NCI-H128 (cell line): ENCODE measurements around the gene AVEN.

Experiments
- DNase-seq: peaks from one replicate; lab custom pipeline; 2025; ENCODE audit not compliant: unreplicated experiment; lab: John Stamatoyannopoulos, UW

AVEN gene

DNA sequence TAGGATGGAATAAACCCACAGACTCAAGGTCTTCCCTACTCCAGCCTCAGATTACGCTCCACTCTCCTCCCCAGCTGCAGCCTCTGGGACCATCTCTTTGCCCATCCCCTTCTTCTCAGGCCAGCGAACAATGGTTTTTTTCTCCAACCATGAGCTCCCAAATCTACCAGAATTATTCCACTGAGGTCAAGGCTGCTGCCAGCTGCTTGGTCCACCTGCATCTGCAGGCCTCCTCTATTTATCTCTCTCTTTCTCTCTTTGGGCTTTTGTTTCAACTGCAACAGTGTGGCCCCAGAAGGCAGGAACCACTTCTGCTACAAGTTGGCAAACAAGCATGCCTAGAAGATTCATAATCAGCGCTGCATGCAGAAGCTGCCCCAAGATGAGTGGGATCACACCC lies 51.6 kb downstream of the AVEN start:
- DNase-seq = no peak

DNA sequence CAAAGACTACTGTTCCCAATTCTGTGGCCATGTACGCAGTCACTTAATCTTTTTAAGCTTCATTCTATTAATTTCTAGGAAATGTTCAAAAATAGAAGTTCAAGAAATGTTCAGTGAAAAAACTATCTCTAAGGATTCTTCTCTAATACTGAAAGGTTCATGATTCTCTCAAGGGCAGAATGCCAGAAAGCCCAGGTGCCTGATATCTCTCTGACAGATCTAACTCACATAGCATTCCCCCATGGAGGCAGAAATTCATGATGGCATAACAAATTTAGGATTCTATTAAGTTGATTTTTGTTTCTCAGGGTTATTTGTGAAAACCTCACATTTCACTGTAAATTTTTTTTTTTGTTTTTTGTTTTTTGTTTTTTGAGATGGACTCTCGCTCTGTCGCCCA lies 53.3 kb downstream of the AVEN start:
- DNase-seq = no peak

GRCh38 chr15:33985287-33985686 lies 53.7 kb downstream of the AVEN start:
- no peak for DNase-seq

GRCh38 chr15:33982516-33982915 lies 56.5 kb downstream of the AVEN start:
- DNase-seq = no peak

DNA sequence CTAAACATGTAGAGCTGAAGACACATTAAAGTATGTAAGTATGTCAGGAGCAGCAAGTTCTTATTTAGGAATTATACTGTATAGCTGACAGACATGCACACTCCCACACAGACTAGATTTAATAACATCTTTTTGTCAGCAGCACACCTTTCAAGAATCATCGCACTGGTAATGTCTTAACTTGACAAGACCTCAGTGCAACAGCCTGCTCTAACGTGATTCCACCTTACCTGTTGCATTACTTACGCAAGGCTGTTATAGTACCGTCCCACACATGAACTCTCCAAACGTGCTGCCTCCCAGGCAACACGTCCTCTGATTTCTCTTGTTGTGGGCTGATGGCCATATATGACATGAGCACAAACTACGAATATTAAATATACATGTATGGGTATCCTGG lies 58.8 kb downstream of the AVEN start:
- no peak for DNase-seq

GRCh38 chr15:33975022-33975565 lies 63.9 kb downstream of the AVEN start:
- DNase-seq = no peak

- no peak for DNase-seq
Measured at GRCh38 chr15:33971811-33972210, 67.2 kb downstream of the AVEN start.

GRCh38 chr15:33968821-33969220 lies 70.2 kb downstream of the AVEN start:
- no peak for DNase-seq

DNA sequence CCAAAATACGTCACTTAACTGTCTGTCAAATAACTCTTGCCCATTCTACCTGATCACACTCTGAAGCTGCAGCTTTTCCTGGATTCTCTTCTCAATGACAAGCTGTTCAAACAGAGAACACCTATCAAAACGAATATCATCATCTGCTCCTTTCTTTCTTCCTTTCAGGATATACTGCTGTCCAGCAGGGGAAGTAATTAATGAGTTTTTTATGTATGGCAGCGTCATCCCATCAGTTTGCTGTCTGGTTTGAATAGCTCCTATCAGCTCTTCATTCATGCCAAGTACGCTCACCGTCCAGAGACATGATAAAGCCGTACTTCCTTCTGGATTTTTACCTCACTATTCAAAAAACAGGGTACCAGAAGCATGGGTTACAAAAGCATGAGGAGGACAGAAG lies 70.8 kb downstream of the AVEN start, which contains the start of gene CHRM5:
Gene CHRM5 (plus strand): TSS at position 274 of the 400 bp plus-strand sequence. CDS start 94,221 bp downstream, outside the sequence.
- DNase-seq = no peak

GRCh38 chr15:33964665-33965040 lies 74.4 kb downstream of the AVEN start:
- no peak for DNase-seq

- no peak for DNase-seq
Measured at GRCh38 chr15:33963831-33964664, 75.0 kb downstream of the AVEN start.

GRCh38 chr15:33960549-33960935 lies 78.5 kb downstream of the AVEN start:
- no peak for DNase-seq

GRCh38 chr15:33959844-33960548 lies 79.0 kb downstream of the AVEN start:
- DNase-seq = no peak

GRCh38 chr15:33956397-33956796 lies 82.6 kb downstream of the AVEN start:
- DNase-seq = no peak

- no peak for DNase-seq
Measured at GRCh38 chr15:33955945-33956344, 83.1 kb downstream of the AVEN start.

DNA sequence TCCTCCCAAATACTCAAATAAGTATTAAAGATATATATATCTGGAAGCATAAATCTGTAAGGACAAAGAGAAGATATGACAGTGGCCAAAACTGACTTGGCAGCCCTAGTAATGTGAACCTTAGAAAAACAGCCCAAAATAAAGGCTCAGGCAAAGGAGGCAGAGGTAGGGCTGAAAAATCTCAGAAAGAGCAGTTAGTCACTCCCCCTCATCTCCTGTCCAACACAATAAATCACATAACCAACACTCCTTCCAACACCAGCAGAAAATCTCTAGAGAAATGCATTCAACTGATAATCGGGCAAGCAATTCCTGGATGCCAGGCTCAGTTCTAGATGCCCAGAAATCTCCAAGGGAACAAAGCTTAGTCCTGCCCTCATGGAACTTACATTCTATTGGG lies 92.9 kb downstream of the AVEN start:
- DNase-seq = no peak

DNA sequence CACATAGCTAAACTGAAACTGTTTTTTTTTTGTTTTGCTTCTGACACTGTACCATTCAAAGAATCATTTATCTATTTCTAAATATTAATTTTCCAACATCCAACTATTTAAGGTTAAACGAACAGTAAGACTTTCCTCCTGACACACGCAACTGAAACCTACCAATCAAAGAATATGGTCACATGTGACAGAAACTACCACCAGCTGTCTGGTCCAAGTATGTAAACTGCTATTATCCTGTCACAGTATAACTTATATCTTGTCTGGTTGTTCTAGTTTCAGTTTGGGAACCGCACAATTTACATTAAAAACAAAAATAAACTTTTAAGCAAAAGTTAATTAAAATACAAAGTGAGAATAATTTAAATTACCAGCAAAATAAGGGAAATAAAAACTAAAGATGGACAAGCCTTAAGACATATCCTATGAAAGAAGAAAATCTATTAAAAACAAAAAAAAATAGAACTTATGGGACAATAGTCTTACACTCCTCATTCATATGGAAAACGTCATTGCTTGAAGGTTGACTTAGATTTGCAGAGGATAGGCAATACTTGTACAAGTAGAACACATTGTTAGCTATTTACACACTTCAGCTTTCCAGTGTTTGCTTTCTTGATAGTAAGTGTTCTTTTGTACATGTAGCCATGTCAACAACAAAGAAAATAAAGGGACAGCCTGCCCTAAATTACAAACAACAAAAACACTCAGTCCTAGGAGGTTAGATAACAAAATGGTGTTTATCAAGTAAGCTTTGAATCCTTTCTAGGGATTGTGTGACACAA lies 97.5 kb downstream of the AVEN start:
- DNase-seq = no peak

GRCh38 chr15:33934921-33935320 lies 104.1 kb downstream of the AVEN start:
- DNase-seq = no peak

GRCh38 chr15:33934396-33934795 lies 104.6 kb downstream of the AVEN start:
- DNase-seq = no peak

- DNase-seq = no peak
Measured at GRCh38 chr15:33932734-33933133, 106.3 kb downstream of the AVEN start.

DNA sequence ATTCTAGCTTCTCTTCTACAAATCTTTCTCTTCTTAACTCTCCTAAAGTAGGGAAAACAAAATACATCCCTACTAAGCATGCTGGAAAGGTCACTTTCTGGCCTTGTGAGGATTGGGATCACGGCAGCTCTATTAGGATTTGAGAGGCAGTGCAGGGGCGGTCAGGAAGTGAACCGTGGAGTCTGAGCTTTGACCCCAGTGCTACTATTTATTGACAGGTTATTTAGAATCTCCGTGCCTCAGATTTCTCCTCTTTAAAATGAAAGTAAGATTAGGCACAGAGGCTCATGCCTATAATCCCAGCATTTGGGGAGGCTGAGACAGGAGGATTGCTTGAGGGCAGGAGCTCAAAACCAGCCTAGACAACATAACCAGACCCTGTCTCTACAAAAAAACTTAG lies 112.7 kb downstream of the AVEN start:
- no peak for DNase-seq
